ENCODE data around the gene GAS6.
A peak's percentile ranks its signal among the peaks of the same experiment; 100 is the strongest.
"Not testable (repeated sequence)": the region's sequence is repeated elsewhere in the genome, so short reads cannot be mapped to it uniquely, and the experiment has no call there.

GAS6 gene

GRCh38 chr13:113863524-113864272 lies at the start of gene GAS6:
Gene GAS6, minus strand, starts transcription at chr13:113864076. Its CDS starts 156 bp downstream, at chr13:113863920.
- H2AFZ ChIP-seq (ENCODE audit: low read depth, low read length) = peak within 1 kb of the TSS; percentile 57
- H3K4me1 ChIP-seq (ENCODE audit: insufficient read depth, low read length) = peaks cover 17% of the 10 kb centered on the region
- peak within 1 kb of the TSS; percentile 58 for H3K4me3 ChIP-seq (ENCODE audit: low read length)
- H3K27me3 ChIP-seq (ENCODE audit: insufficient read depth, low read length) = no peaks in the 10 kb centered on the region
- H3K9me3 ChIP-seq (ENCODE audit: low read length) = no peaks in the 10 kb centered on the region
- H3K36me3 ChIP-seq (ENCODE audit: insufficient read depth, low read length) = no peaks in the 10 kb centered on the region

DNA sequence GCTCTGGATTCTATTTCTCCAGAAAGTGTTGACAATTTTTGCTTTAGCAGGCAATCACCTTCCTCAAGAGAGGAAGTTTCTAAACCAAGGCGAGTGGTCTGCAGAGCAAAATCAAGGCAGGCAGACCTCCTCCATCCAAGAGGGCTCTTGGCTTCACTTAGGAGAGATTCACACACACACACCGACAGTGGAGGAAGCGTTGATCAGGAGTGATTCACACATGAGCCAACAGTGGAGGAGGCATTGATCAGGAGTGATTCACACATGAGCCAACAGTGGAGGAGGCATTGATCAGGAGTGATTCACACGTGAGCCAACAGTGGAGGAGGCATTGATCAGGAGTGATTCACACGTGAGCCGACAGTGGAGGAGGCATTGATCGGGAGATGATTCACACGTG lies 49.5 kb upstream of the GAS6 start:
- not testable (repeated sequence) for H2AFZ ChIP-seq (ENCODE audit: low read depth, low read length); H3K36me3 ChIP-seq (ENCODE audit: insufficient read depth, low read length); H3K9me3 ChIP-seq (ENCODE audit: low read length); H3K27me3 ChIP-seq (ENCODE audit: insufficient read depth, low read length); H3K4me1 ChIP-seq (ENCODE audit: insufficient read depth, low read length); H3K4me3 ChIP-seq (ENCODE audit: low read length)

DNA sequence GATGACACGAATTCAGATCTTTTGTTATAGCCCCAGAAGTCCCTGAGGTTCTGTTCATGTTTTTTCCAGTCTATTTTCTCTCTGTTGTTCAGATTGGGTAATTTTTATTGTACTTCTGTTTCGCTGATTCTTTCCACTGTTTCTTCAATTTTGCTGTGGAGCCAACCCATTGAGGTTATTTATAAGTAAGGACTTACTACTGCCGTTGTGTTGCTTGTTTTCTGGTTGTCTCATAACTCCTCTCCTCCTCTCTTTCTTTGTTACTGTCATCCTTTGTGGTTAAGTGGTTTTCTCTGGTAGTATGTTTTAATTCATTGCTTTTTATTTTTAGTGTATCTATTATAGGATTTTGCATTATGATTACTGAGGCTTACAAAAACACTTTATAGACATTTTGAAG lies 48.7 kb upstream of the GAS6 start:
- H3K36me3 ChIP-seq (ENCODE audit: insufficient read depth, low read length) = no peaks in the 10 kb centered on the region
- H3K9me3 ChIP-seq (ENCODE audit: low read length) = no peaks in the 10 kb centered on the region
- no peak overlapping the region for H3K4me3 ChIP-seq (ENCODE audit: low read length)
- H3K27me3 ChIP-seq (ENCODE audit: insufficient read depth, low read length) = peaks cover 9% of the 10 kb centered on the region
- no peak overlapping the region for H2AFZ ChIP-seq (ENCODE audit: low read depth, low read length)
- no peaks in the 10 kb centered on the region for H3K4me1 ChIP-seq (ENCODE audit: insufficient read depth, low read length)

DNA sequence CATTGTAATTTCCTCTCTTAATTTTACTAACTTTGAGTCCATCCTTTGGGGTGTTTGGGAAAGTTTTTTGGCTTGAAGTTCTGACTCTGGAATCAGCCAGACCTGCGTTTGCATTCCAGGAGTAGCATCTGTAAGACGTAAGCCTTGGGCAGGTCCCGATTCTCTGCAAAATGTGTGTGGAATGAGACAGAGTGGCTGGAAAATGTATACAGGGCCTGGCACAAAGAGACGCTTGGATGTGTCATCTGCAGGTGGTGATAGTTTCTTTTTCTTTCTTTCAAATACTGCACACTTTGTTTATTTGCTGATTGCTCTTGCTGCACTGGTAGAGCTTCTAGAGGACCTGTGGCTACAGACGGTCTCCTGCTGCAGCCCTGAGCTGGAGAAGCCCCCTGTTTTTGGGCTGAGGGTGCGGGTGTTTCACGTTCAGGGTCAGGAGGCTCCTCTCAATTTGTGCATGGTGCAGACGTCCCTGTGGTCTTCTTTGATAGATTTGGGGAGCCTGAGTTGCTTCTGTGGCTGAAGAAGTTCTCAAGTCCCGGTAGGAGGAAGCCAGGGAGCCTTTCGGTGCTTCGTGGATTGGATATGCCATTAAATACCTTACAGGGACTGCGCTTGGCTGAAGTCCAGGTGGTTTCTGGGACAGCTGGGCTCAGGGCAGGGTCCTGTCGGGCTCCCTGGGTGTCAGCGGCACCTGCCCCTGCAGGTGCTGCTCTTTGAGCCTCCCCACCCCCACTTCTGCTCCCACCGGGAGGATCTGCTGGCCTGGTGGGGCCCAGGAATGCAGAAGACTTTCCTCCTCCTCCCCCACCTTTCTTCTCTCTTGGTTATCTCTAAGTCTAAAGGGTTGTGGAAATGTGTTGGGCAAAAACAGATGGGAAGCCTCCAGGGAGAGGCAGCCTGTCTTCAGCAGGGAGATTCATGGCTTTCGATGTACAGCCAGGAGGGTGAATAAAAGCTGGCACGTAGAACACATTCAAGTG lies 44.0 kb upstream of the GAS6 start:
- no peaks in the 10 kb centered on the region for H3K36me3 ChIP-seq (ENCODE audit: insufficient read depth, low read length)
- no peak overlapping the region for H2AFZ ChIP-seq (ENCODE audit: low read depth, low read length)
- no peak overlapping the region for H3K4me3 ChIP-seq (ENCODE audit: low read length)
- no peaks in the 10 kb centered on the region for H3K4me1 ChIP-seq (ENCODE audit: insufficient read depth, low read length)
- no peaks in the 10 kb centered on the region for H3K9me3 ChIP-seq (ENCODE audit: low read length)
- peaks cover 19% of the 10 kb centered on the region for H3K27me3 ChIP-seq (ENCODE audit: insufficient read depth, low read length)

DNA sequence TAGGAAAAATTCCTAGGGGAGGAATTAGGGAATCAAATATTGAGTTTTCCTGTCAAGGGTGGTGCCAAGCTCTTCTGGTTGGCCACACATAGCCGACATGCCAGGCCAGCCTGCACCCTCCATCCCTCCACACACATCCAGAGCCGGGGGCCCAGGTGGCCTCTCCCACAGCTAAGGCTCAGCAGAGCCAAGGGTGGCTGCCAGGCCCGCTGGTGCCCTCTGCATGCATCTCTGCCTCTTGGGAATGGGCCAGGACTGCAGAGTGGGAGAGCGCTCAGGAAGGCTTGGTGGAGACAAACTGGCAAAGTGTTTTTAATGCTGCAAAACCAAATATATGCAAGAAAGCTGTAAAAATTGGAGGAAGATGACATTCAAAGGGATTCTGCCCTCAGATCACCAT lies 42.7 kb upstream of the GAS6 start:
- Histone ChIP-seq H3K27me3 (ENCODE audit: insufficient read depth, low read length) (peaks cover 19% of the 10 kb centered on the region), H3K4me3 (ENCODE audit: low read length) (no peak overlapping the region), H3K9me3 (ENCODE audit: low read length) (no peaks in the 10 kb centered on the region)

DNA sequence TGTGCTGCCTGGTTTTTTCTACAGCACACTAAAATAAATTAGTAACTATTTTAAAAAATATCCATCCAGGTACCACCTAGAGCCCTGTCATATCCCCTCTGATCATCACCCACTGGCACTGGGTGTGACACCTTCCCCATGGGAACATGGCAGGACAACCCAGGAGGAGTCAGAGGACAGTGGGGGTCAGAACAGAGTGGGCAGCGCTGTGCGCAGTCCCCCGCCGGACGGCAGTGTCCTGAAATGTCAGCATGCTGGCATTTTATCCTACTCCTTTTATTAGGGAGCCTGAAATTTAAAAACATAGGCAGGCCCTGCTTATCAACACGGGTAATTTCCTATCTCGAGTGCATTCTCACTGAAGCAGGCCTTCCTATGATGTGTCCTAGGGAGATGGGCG lies 42.1 kb upstream of the GAS6 start:
- Histone ChIP-seq H3K4me3 (ENCODE audit: low read length) (no peak overlapping the region), H3K9me3 (ENCODE audit: low read length) (no peaks in the 10 kb centered on the region), H3K4me1 (ENCODE audit: insufficient read depth, low read length) (no peaks in the 10 kb centered on the region), H3K36me3 (ENCODE audit: insufficient read depth, low read length) (no peaks in the 10 kb centered on the region), H2AFZ (ENCODE audit: low read depth, low read length) (no peak overlapping the region), H3K27me3 (ENCODE audit: insufficient read depth, low read length) (peaks cover 19% of the 10 kb centered on the region)

More for the DNA sequence above, 42.7 kb upstream of the GAS6 start:
- H2AFZ ChIP-seq (ENCODE audit: low read depth, low read length) = no peak overlapping the region
- H3K36me3 ChIP-seq (ENCODE audit: insufficient read depth, low read length) = no peaks in the 10 kb centered on the region
- H3K4me1 ChIP-seq (ENCODE audit: insufficient read depth, low read length) = no peaks in the 10 kb centered on the region

DNA sequence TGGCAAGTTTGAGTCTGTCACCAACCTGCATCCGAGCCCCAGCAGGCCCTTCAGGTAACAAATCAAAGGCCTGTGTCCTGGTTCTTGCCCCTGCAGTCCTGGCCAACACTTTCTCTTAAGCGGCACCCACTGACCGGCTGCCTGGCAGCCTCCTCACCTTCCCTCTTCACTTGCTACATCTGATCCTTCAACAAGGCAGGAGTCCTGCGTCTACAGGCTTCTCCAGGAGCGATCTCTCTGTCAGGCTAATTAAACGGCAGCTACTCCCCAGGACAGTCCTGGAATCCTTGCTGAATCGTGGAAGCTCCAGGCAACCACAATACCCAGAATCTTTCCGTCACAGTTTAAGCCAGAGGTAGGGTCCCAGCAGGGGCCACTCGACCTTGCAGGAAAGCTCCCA lies 41.1 kb upstream of the GAS6 start:
- H3K4me1 ChIP-seq (ENCODE audit: insufficient read depth, low read length) = no peaks in the 10 kb centered on the region
- H3K4me3 ChIP-seq (ENCODE audit: low read length) = no peak overlapping the region
- peaks cover 19% of the 10 kb centered on the region for H3K27me3 ChIP-seq (ENCODE audit: insufficient read depth, low read length)
- H3K9me3 ChIP-seq (ENCODE audit: low read length) = no peaks in the 10 kb centered on the region
- no peaks in the 10 kb centered on the region for H3K36me3 ChIP-seq (ENCODE audit: insufficient read depth, low read length)
- no peak overlapping the region for H2AFZ ChIP-seq (ENCODE audit: low read depth, low read length)

DNA sequence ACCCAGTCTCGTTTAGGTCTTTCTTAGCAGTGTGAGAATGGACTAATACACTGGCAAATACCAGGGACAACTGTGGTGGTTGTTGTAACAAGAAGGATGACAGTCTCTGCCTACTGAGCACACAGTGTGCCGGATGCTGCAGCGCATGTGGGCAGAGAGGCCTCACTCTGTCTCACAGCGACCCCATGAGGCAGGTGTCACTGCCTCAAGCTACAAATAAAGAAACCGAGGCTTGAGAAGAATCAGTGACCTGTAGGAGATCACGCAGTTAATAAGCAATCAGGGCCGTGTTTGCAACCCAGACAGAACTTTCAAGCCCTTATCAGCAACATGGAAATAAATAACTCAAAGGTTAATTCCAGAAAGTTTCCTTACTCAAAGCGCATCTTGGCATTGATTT lies 40.5 kb upstream of the GAS6 start:
- Histone ChIP-seq H2AFZ (ENCODE audit: low read depth, low read length) (no peak overlapping the region), H3K9me3 (ENCODE audit: low read length) (no peaks in the 10 kb centered on the region), H3K4me3 (ENCODE audit: low read length) (no peak overlapping the region), H3K27me3 (ENCODE audit: insufficient read depth, low read length) (peaks cover 19% of the 10 kb centered on the region), H3K36me3 (ENCODE audit: insufficient read depth, low read length) (no peaks in the 10 kb centered on the region), H3K4me1 (ENCODE audit: insufficient read depth, low read length) (no peaks in the 10 kb centered on the region)

DNA sequence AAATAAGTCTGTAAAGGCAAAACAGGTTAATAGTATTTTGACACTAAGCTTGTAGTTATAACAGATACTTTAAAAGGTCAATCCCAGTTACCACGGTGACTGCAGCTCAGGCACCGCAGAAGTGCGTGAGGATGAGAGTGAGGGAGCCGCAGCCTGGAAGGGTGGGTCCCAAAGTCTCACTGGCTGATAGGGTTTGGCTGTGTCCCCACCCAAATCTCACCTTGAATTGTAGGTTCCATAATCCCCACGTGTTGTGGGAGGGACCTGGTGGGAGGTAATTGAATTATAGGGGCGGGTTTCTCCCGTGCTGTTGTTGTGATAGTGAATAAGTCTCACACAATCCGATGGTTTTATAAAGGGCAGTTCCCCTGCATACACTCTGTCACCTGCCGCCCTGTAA lies 40.0 kb upstream of the GAS6 start:
- Histone ChIP-seq H3K9me3 (ENCODE audit: low read length) (no peaks in the 10 kb centered on the region), H3K36me3 (ENCODE audit: insufficient read depth, low read length) (no peaks in the 10 kb centered on the region), H3K4me1 (ENCODE audit: insufficient read depth, low read length) (no peaks in the 10 kb centered on the region), H3K4me3 (ENCODE audit: low read length) (no peak overlapping the region), H3K27me3 (ENCODE audit: insufficient read depth, low read length) (peaks cover 19% of the 10 kb centered on the region), H2AFZ (ENCODE audit: low read depth, low read length) (no peak overlapping the region)

GRCh38 chr13:113902986-113903775 lies 39.3 kb upstream of the GAS6 start:
- Histone ChIP-seq H3K4me1 (ENCODE audit: insufficient read depth, low read length) (no peaks in the 10 kb centered on the region), H3K9me3 (ENCODE audit: low read length) (no peaks in the 10 kb centered on the region), H3K36me3 (ENCODE audit: insufficient read depth, low read length) (no peaks in the 10 kb centered on the region), H2AFZ (ENCODE audit: low read depth, low read length) (no peak overlapping the region), H3K27me3 (ENCODE audit: insufficient read depth, low read length) (peaks cover 17% of the 10 kb centered on the region), H3K4me3 (ENCODE audit: low read length) (no peak overlapping the region)

- no peaks in the 10 kb centered on the region for H3K4me1 ChIP-seq (ENCODE audit: insufficient read depth, low read length)
- no peaks in the 10 kb centered on the region for H3K9me3 ChIP-seq (ENCODE audit: low read length)
- peaks cover 12% of the 10 kb centered on the region for H3K27me3 ChIP-seq (ENCODE audit: insufficient read depth, low read length)
- H3K4me3 ChIP-seq (ENCODE audit: low read length) = no peak overlapping the region
- no peak overlapping the region for H2AFZ ChIP-seq (ENCODE audit: low read depth, low read length)
- H3K36me3 ChIP-seq (ENCODE audit: insufficient read depth, low read length) = no peaks in the 10 kb centered on the region
Measured at GRCh38 chr13:113902481-113902880, 38.6 kb upstream of the GAS6 start.

DNA sequence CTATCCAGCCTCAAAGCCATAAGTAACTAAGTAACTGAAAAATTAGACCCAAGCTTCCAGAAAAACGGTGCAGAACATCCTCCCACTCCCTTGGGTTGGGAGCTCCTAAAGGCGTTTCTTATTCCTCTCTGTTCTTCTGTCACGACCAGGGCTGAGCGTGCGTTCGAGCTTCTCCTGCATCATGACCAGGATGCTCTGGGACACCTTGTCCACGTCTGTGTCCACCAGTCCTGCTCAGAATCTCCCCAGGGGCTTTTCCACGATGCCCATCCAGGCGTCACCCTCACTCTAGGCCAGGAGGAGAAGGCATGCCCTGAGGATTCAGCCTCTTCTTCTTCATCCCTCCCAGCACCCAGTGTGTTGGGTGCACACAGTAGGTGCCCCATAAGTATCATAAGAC lies 37.8 kb upstream of the GAS6 start:
- H3K4me1 ChIP-seq (ENCODE audit: insufficient read depth, low read length) = no peaks in the 10 kb centered on the region
- peaks cover 9% of the 10 kb centered on the region for H3K27me3 ChIP-seq (ENCODE audit: insufficient read depth, low read length)
- H3K4me3 ChIP-seq (ENCODE audit: low read length) = no peak overlapping the region
- no peaks in the 10 kb centered on the region for H3K36me3 ChIP-seq (ENCODE audit: insufficient read depth, low read length)
- no peaks in the 10 kb centered on the region for H3K9me3 ChIP-seq (ENCODE audit: low read length)
- H2AFZ ChIP-seq (ENCODE audit: low read depth, low read length) = no peak overlapping the region

DNA sequence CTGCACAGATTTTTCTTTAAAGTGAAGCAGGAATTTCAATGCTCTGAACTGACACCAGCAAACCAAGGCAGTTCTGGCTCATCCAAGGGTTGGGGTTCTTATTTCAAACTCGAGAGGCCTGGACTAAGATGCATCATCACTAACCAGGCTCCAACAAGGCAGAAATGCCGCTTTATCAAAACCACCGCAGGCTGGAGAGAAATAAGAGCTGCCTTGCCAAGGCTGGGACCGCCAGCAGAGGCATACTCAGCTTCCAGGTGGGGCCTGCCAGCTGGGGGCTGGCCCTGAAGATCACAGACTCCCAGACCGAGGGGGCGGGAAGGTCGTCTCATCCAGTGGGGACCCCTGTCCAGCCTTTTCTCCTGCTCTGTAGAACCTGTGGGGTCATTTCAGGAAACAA lies 37.4 kb upstream of the GAS6 start:
- no peaks in the 10 kb centered on the region for H3K9me3 ChIP-seq (ENCODE audit: low read length)
- no peak overlapping the region for H3K4me3 ChIP-seq (ENCODE audit: low read length)
- H3K36me3 ChIP-seq (ENCODE audit: insufficient read depth, low read length) = no peaks in the 10 kb centered on the region
- H3K27me3 ChIP-seq (ENCODE audit: insufficient read depth, low read length) = peaks cover 7% of the 10 kb centered on the region
- H3K4me1 ChIP-seq (ENCODE audit: insufficient read depth, low read length) = no peaks in the 10 kb centered on the region
- H2AFZ ChIP-seq (ENCODE audit: low read depth, low read length) = no peak overlapping the region
